AG09309 (cell line): ENCODE data around the gene ASPDH.

Experiments
- DNase-seq: peaks from one replicate; pipeline ENCODE4 v3.0.0-alpha.2; 2010; ENCODE audit warnings: low read depth
- H3K4me3 ChIP-seq: 2 replicates; pipeline ENCODE4 v1.5.1; 2011; ENCODE audit warnings: mild to moderate bottlenecking, low read depth, low read length, moderate library complexity; ENCODE audit not compliant: control insufficient read depth
- TF ChIP-seq, protein P1 (sequence below): IDR thresholded peaks from 2 replicates; pipeline ENCODE4 v1.5.1; 2011; ENCODE audit warnings: mild to moderate bottlenecking, low read depth, low read length, inconsistent platforms; ENCODE audit not compliant: insufficient read depth, control insufficient read depth; ENCODE audit errors: missing control alignments

ASPDH gene

DNA sequence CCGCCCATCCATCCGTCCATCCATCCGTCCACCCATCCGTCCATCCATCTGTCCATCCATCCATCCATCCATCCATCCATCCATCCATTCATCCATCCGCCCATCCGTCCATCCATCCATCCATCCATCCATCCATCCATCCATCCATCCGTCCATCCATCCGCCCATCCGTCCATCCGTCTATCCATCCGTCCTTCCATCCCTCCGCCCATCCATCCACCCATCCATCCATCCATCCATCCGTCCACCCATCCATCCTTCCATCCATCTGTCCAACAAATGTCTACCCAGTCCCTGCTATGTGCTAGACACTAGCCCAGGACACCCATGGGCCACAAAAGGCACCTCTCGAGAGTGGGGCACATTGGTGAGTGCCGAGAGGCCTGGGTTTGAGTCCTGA, 38.8 kb upstream of the ASPDH start:
- no peak overlapping the region for H3K4me3 ChIP-seq
- DNase-seq: no peak
- TF ChIP-seq, protein P1, sequence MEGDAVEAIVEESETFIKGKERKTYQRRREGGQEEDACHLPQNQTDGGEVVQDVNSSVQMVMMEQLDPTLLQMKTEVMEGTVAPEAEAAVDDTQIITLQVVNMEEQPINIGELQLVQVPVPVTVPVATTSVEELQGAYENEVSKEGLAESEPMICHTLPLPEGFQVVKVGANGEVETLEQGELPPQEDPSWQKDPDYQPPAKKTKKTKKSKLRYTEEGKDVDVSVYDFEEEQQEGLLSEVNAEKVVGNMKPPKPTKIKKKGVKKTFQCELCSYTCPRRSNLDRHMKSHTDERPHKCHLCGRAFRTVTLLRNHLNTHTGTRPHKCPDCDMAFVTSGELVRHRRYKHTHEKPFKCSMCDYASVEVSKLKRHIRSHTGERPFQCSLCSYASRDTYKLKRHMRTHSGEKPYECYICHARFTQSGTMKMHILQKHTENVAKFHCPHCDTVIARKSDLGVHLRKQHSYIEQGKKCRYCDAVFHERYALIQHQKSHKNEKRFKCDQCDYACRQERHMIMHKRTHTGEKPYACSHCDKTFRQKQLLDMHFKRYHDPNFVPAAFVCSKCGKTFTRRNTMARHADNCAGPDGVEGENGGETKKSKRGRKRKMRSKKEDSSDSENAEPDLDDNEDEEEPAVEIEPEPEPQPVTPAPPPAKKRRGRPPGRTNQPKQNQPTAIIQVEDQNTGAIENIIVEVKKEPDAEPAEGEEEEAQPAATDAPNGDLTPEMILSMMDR: no peak

DNA sequence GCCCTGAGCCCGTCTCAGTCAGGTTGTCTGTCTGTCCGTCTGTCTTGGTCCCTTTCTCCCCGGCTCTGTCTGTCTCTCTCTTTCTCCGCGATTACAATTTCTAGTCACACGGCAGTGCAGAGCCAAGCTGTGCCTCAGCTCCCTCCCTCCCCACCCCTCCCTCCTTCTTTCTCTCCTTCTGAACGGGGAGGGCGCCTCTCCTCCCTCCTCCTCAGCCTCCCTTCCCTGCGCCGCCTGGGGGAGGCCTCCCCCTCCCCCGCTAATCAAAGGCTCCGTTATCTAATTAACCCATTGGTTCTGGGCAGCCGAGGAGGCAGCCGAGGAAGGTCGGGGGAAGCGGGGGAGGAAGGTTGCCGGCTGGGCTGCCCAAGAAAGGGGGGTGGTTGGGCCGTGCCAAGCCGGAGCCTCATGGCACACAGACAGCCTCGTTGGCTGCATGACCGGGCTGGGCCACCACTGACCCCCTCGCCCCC, 38.0 kb upstream of the ASPDH start:
- no peak overlapping the region for H3K4me3 ChIP-seq
- TF ChIP-seq, protein P1: no peak
- DNase-seq: no peak

GRCh38 chr19:50551034-50551714, 37.5 kb upstream of the ASPDH start:
- H3K4me3 ChIP-seq: no peak overlapping the region
- DNase-seq: no peak
- TF ChIP-seq, protein P1: no peak

DNA sequence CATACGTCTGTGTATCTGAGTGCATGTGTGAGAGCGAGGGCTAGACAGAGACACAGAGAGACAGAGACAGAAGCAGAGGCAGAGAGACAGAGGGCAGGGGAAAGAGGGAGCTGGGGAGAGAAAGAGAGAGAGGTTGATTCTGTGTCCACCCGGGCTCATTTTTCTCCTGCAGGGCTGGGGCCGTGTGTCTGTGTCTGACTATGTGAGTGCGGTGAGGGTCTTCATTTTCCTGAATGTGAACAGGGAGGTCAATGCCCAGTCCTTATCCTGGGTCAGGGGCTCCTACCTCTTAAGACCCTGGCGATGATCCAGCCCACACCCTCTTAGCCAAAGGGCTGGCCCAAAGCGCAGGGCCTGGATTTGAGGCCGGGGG, 36.9 kb upstream of the ASPDH start:
- H3K4me3 ChIP-seq: no peak overlapping the region

GRCh38 chr19:50549927-50550593, 36.3 kb upstream of the ASPDH start:
- DNase-seq: no peak
- no peak overlapping the region for H3K4me3 ChIP-seq
- TF ChIP-seq, protein P1: no peak

More for the DNA sequence above, 36.9 kb upstream of the ASPDH start:
- TF ChIP-seq, protein P1: no peak
- no peak for DNase-seq

- no peak for DNase-seq
- H3K4me3 ChIP-seq: no peak overlapping the region
- TF ChIP-seq, protein P1: no peak
These were observed 35.6 kb upstream of the ASPDH start for GRCh38 chr19:50549059-50549926.
